HCT116 (cell line): ENCODE measurements around the gene RASSF9. TPM values are rescaled to one million over a fixed set of nuclear protein-coding genes. Genes with fewer than 3 reads are reported as not detected.
A peak's percentile ranks its signal among the peaks of the same experiment; 100 is the strongest.

Experiments
- ATAC-seq: fragments of 200-7000 bp; cut with Tn5 transposase; 2 replicates; pipeline ENCODE4 v1.9.1; 2020; ENCODE audit warnings: mild to moderate bottlenecking, moderate library complexity
- BruUV-seq: library from RNA; stranded (reverse); fragments of 400-500 nt; replicated peaks from 2 replicates; lab custom pipeline; 2021; lab: Mats Ljungman, UMichigan
- CTCF ChIA-PET: fragments of 300-600 bp; sonication (Branson Sonifier 250); formaldehyde crosslinking; loops from one replicate; lab custom pipeline; 2021; ENCODE audit warnings: antibody characterized with exemption; lab: Charles Lee
- POLR2A ChIA-PET: fragments of 300-600, 350-600 bp; sonication (Branson Sonifier 250); formaldehyde crosslinking; loops from one replicate; lab custom pipeline; 2021; ENCODE audit warnings: antibody characterized with exemption; lab: Charles Lee
- RAD21 ChIA-PET, 2 experiments: fragments of 300-600 bp; sonication (Branson Sonifier 250); formaldehyde crosslinking; loops; one replicate each; lab custom pipeline; 2023; ENCODE audit warnings: low total read pairs in 2 of 2; ENCODE audit not compliant: uncharacterized antibody in 2 of 2, unreplicated experiment in 2 of 2, low non-redundant PET in 1 of 2; lab: Charles Lee
- DNase-seq: peaks from one replicate; pipeline ENCODE4 v3.0.0-alpha.2; 2010; ENCODE audit warnings: low read depth, low spot score
- H2AFZ ChIP-seq: fragments of 200-600 bp; shearing (Covaris generic), sonication (generic); 2 replicates; pipeline ENCODE4 v1.6.1; 2017; ENCODE audit warnings: low read depth, mixed run types, mixed read lengths, antibody characterized with exemption, low read length; ENCODE audit not compliant: poor library complexity, severe bottlenecking
- H3K27ac ChIP-seq: 2 replicates; pipeline ENCODE4 v1.5.1; 2012; ENCODE audit warnings: low read depth, low read length
- H3K27me3 ChIP-seq: fragments of 200-600 bp; sonication (generic); 2 replicates; pipeline ENCODE4 v1.6.1; 2016; ENCODE audit warnings: mixed run types, low read length, mixed read lengths; ENCODE audit not compliant: insufficient read depth
- H3K36me3 ChIP-seq, 2 experiments: fragments of 200-500 bp in 1 of 2; fragments of 200-600 bp in 1 of 2; sonication (Bioruptor generic) in 1 of 2; sonication (generic) in 1 of 2; 2 replicates each; pipeline versions ENCODE4 v1.5.1 to v1.6.1; 2014 to 2016; ENCODE audit warnings: low read length in 2 of 2, inconsistent platforms in 1 of 2, mixed read lengths in 1 of 2, mixed run types in 1 of 2; ENCODE audit not compliant: insufficient read depth in 2 of 2, control insufficient read depth in 1 of 2
- H3K4me1 ChIP-seq, 2 experiments: fragments of 200-600 bp in 1 of 2; sonication (generic) in 1 of 2; 2 replicates each; pipeline versions ENCODE4 v1.5.1 to v1.6.1; 2012 to 2017; ENCODE audit warnings: low read length in 2 of 2, inconsistent platforms in 1 of 2, mild to moderate bottlenecking in 1 of 2, mixed read lengths in 1 of 2, mixed run types in 1 of 2, moderate library complexity in 1 of 2; ENCODE audit not compliant: insufficient read depth in 2 of 2, control insufficient read depth in 1 of 2
- H3K4me2 ChIP-seq: fragments of 200-600 bp; sonication (generic); 2 replicates; pipeline ENCODE4 v1.6.1; 2017; ENCODE audit warnings: mixed run types, low read length, mixed read lengths
- H3K4me3 ChIP-seq, 2 experiments: fragments of 200-600 bp in 1 of 2; sonication (generic) in 1 of 2; replicated peaks in 1 of 2; 2 replicates each; pipeline ENCODE4 v1.5.1; 2011 to 2016; ENCODE audit warnings: low read length in 2 of 2, control low read depth in 1 of 2, low read depth in 1 of 2, mild to moderate bottlenecking in 1 of 2, mixed read lengths in 1 of 2, mixed run types in 1 of 2
- H3K79me2 ChIP-seq: fragments of 200-600 bp; sonication (generic); 2 replicates; pipeline ENCODE4 v1.6.1; 2017; ENCODE audit warnings: mild to moderate bottlenecking, mixed run types, low read length, moderate library complexity, mixed read lengths; ENCODE audit not compliant: insufficient read depth
- H3K9ac ChIP-seq: fragments of 200-600 bp; sonication (generic); 2 replicates; pipeline ENCODE4 v1.6.1; 2016; ENCODE audit warnings: low read length, mixed read lengths
- H3K9me2 ChIP-seq: fragments of 200-600 bp; sonication (generic), shearing (Covaris generic); 2 replicates; pipeline ENCODE4 v1.6.1; 2017; ENCODE audit warnings: mixed run types, mild to moderate bottlenecking, moderate library complexity; ENCODE audit not compliant: insufficient read depth
- H3K9me3 ChIP-seq, 2 experiments: fragments of 200-500 bp in 1 of 2; fragments of 200-600 bp in 1 of 2; sonication (Bioruptor generic) in 1 of 2; sonication (generic) in 1 of 2; 2 replicates each; pipeline ENCODE4 v1.6.1; 2014 to 2017; ENCODE audit warnings: low read length in 2 of 2, mixed read lengths in 2 of 2, inconsistent platforms in 1 of 2, low read depth in 1 of 2, mild to moderate bottlenecking in 1 of 2, mixed run types in 1 of 2, moderate library complexity in 1 of 2; ENCODE audit not compliant: control insufficient read depth in 1 of 2, insufficient read depth in 1 of 2
- H4K20me1 ChIP-seq: fragments of 200-600 bp; sonication (generic), shearing (Covaris generic); 2 replicates; pipeline ENCODE4 v1.6.1; 2017; ENCODE audit warnings: mixed run types, mild to moderate bottlenecking, moderate library complexity; ENCODE audit not compliant: insufficient read depth
- CBX3 ChIP-seq: IDR thresholded peaks from 2 replicates; pipeline ENCODE4 v1.6.1; 2012; ENCODE audit warnings: low read depth
- FOSL1 ChIP-seq: IDR thresholded peaks from 2 replicates; pipeline ENCODE4 v1.6.1; 2012; ENCODE audit warnings: low read depth
- JUND ChIP-seq: IDR thresholded peaks from 2 replicates; pipeline ENCODE4 v1.6.1; 2012
- POLR2A ChIP-seq: IDR thresholded peaks from 2 replicates; pipeline ENCODE4 v1.7.0; 2011; ENCODE audit warnings: borderline replicate concordance; ENCODE audit not compliant: insufficient read depth, insufficient read length; ENCODE audit errors: extremely low read depth
- POLR2AphosphoS5 ChIP-seq: IDR thresholded peaks from 2 replicates; pipeline ENCODE4 v1.6.1; 2011; ENCODE audit warnings: mild to moderate bottlenecking, low read depth, low read length, moderate library complexity
- REST ChIP-seq: IDR thresholded peaks from 2 replicates; pipeline ENCODE4 v1.6.1; 2012; ENCODE audit warnings: low read depth
- SRF ChIP-seq: IDR thresholded peaks from 2 replicates; pipeline ENCODE4 v1.6.1; 2012; ENCODE audit warnings: low read depth
- YY1 ChIP-seq: IDR thresholded peaks from 2 replicates; pipeline ENCODE4 v1.6.1; 2011; ENCODE audit warnings: low read length, low read depth, moderate library complexity, mild to moderate bottlenecking; ENCODE audit not compliant: insufficient replicate concordance; ENCODE audit errors: extremely low read depth
- ZFX ChIP-seq: fragments of 450-650 bp; IDR thresholded peaks from 2 replicates; pipeline ENCODE4 v1.6.1; 2017
- intact Hi-C: fragments of 100-400 bp; cut with micrococcal nuclease; formaldehyde crosslinking; loops from 2 replicates; pipeline ENCODE4 v1.10.0; 2022
- total RNA-seq: library from RNA; stranded (reverse); gene quantifications from one replicate; pipeline ENCODE4 v1.2.1, GENCODE V29; 2021; ENCODE audit not compliant: unreplicated experiment
- TF ChIP-seq, protein P1 (sequence below): IDR thresholded peaks from 2 replicates; pipeline ENCODE4 v1.6.1; 2011; ENCODE audit warnings: mild to moderate bottlenecking, low read length, moderate library complexity; ENCODE audit not compliant: insufficient replicate concordance; ENCODE audit errors: extremely low read depth
- TF ChIP-seq, protein P2 (sequence below): IDR thresholded peaks from 2 replicates; pipeline ENCODE4 v1.6.1; 2012

RASSF9 gene
- total RNA-seq, 1 experiment from 2014 or later, result not detected

GRCh38 chr12:85804663-85805062, 31.5 kb downstream of the RASSF9 start:
- POLR2A ChIA-PET, result no interaction called here
- CTCF ChIA-PET, result no interaction called here
- no peak; the same call in 1 of the 2 replicates for ATAC-seq

More at GRCh38 chr12:85804663-85805062, 31.5 kb downstream of the RASSF9 start:
- no peak overlapping the region for H3K9ac ChIP-seq
- no peaks in the 10 kb centered on the region for H3K27me3 ChIP-seq
- peak overlapping the region; percentile 20; the same call in 1 of the 2 replicates for H3K4me2 ChIP-seq
- H3K9me3 ChIP-seq, result no peaks in the 10 kb centered on the region
- H2AFZ ChIP-seq, result no peak overlapping the region
- H3K9me2 ChIP-seq, result no peaks in the 10 kb centered on the region
- peaks cover 0 to 9% of the 10 kb centered on the region in 2 experiments; a peak in 2 of 4 replicates for H3K4me1 ChIP-seq
- no peaks in the 10 kb centered on the region for H3K79me2 ChIP-seq
- RAD21 ChIA-PET, result no interaction called here
- no peak for DNase-seq
- no TSS peak for BruUV-seq
- H4K20me1 ChIP-seq, result no peaks in the 10 kb centered on the region
- intact Hi-C loops, result no loop called here
- no peaks in the 10 kb centered on the region for H3K36me3 ChIP-seq
- no peak overlapping the region for H3K27ac ChIP-seq
- TF ChIP-seq, protein P1, sequence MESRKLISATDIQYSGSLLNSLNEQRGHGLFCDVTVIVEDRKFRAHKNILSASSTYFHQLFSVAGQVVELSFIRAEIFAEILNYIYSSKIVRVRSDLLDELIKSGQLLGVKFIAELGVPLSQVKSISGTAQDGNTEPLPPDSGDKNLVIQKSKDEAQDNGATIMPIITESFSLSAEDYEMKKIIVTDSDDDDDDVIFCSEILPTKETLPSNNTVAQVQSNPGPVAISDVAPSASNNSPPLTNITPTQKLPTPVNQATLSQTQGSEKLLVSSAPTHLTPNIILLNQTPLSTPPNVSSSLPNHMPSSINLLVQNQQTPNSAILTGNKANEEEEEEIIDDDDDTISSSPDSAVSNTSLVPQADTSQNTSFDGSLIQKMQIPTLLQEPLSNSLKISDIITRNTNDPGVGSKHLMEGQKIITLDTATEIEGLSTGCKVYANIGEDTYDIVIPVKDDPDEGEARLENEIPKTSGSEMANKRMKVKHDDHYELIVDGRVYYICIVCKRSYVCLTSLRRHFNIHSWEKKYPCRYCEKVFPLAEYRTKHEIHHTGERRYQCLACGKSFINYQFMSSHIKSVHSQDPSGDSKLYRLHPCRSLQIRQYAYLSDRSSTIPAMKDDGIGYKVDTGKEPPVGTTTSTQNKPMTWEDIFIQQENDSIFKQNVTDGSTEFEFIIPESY, result no peak
- 0 out of 2 replicates have a peak, but pooled peaks have one; percentile 28 for TF ChIP-seq JUND
- TF ChIP-seq, protein P2, sequence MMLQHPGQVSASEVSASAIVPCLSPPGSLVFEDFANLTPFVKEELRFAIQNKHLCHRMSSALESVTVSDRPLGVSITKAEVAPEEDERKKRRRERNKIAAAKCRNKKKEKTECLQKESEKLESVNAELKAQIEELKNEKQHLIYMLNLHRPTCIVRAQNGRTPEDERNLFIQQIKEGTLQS, result no peak
- TF ChIP-seq SRF, result no peak
- TF ChIP-seq FOSL1, result peak; percentile 17; the same call in 1 of the 2 replicates
- no peak for TF ChIP-seq ZFX
- TF ChIP-seq POLR2A, result no peak
- no peak for TF ChIP-seq POLR2AphosphoS5
- TF ChIP-seq CBX3, result no peak
- TF ChIP-seq YY1, result no peak
- TF ChIP-seq REST, result no peak
- no peak overlapping the region for H3K4me3 ChIP-seq
